HUES6 (cell line): ENCODE results near the gene TBC1D19.
"Not testable (repeated sequence)": the region's sequence is repeated elsewhere in the genome, so short reads cannot be mapped to it uniquely, and the experiment has no call there.

Experiments used
- H3K27ac ChIP-seq: 2 replicates; pipeline ENCODE4 v1.7.0; 2013; ENCODE audit warnings: low read depth, mild to moderate bottlenecking, low read length, inconsistent platforms
- H3K27me3 ChIP-seq: 2 replicates; pipeline ENCODE4 v1.6.1; 2013; ENCODE audit warnings: low read length; ENCODE audit not compliant: control insufficient read depth, insufficient read depth
- H3K36me3 ChIP-seq: 2 replicates; pipeline ENCODE4 v1.6.1; 2013; ENCODE audit warnings: low read length; ENCODE audit not compliant: control insufficient read depth, insufficient read depth
- H3K4me1 ChIP-seq: 2 replicates; pipeline ENCODE4 v1.6.1; 2013; ENCODE audit warnings: low read length; ENCODE audit not compliant: control insufficient read depth, insufficient read depth
- H3K4me3 ChIP-seq: 2 replicates; pipeline ENCODE4 v1.5.1; 2013; ENCODE audit warnings: low read depth, low read length
- H3K9ac ChIP-seq: one replicate; pipeline ENCODE4 v1.6.1; 2013; ENCODE audit warnings: mild to moderate bottlenecking, low read length
- H3K9me3 ChIP-seq: 2 replicates; pipeline ENCODE4 v1.6.1; 2013; ENCODE audit warnings: low read depth, low read length; ENCODE audit not compliant: control insufficient read depth, insufficient read depth

Gene TBC1D19

GRCh38 chr4:26576231-26576739 is 7.6 kb upstream of the TBC1D19 start:
- no peak overlapping the region for H3K4me3 ChIP-seq
- no peaks in the 10 kb centered on the region for H3K36me3 ChIP-seq
- H3K9me3 ChIP-seq, result no peaks in the 10 kb centered on the region
- H3K27ac ChIP-seq, result no peak overlapping the region
- H3K4me1 ChIP-seq, result peaks cover 5% of the 10 kb centered on the region
- no peak overlapping the region for H3K9ac ChIP-seq
- H3K27me3 ChIP-seq, result no peaks in the 10 kb centered on the region; the same call in 1 of the 2 replicates

GRCh38 chr4:26577066-26577465 is 6.8 kb upstream of the TBC1D19 start:
- Histone ChIP-seq H3K36me3 (no peaks in the 10 kb centered on the region), H3K4me3 (no peak overlapping the region), H3K9me3 (no peaks in the 10 kb centered on the region), H3K27me3 (no peaks in the 10 kb centered on the region), H3K4me1 (peaks cover 5% of the 10 kb centered on the region), H3K9ac (no peak overlapping the region), H3K27ac (no peak overlapping the region)

- no peaks in the 10 kb centered on the region for H3K9me3 ChIP-seq
- H3K27ac ChIP-seq, result no peak overlapping the region
- no peaks in the 10 kb centered on the region for H3K36me3 ChIP-seq
- no peaks in the 10 kb centered on the region for H3K27me3 ChIP-seq
- H3K9ac ChIP-seq, result no peak overlapping the region
- peaks cover 5% of the 10 kb centered on the region for H3K4me1 ChIP-seq
- no peak overlapping the region for H3K4me3 ChIP-seq
These were observed 4.7 kb upstream of the TBC1D19 start for GRCh38 chr4:26579169-26579568.

DNA sequence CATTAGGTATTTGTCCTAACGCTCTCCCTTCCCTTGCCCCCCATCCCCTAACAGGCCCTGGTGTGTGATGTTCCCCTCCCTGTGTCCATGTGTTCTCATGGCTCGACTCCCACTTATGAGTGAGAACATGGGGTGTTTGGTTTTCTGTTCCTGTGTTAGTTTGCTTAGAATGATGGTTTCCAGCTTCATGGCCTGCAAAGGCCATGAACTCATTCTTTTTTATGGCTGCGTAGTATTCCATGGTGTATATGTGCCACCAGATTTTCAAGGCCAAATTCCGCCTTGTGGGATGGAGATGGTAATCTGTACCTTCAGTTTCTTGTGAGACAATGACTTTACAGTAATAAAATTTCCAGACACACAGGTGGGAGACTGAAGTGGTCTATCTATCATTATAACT is 2.5 kb upstream of the TBC1D19 start:
- not testable (repeated sequence) for H3K27ac ChIP-seq, H3K4me3 ChIP-seq, H3K36me3 ChIP-seq, H3K9me3 ChIP-seq, H3K27me3 ChIP-seq, H3K9ac ChIP-seq, H3K4me1 ChIP-seq

- Histone ChIP-seq H3K9ac (peak overlapping the region; percentile 41), H3K4me3 (peak overlapping the region; percentile 95), H3K9me3 (no peaks in the 10 kb centered on the region), H3K27me3 (no peaks in the 10 kb centered on the region), H3K36me3 (no peaks in the 10 kb centered on the region), H3K27ac (no peak overlapping the region; the same call in 1 of the 2 replicates), H3K4me1 (no peaks in the 10 kb centered on the region)
These were observed 383 bp upstream of the TBC1D19 start for GRCh38 chr4:26583538-26583864.

- no peaks in the 10 kb centered on the region for H3K36me3 ChIP-seq
- H3K9ac ChIP-seq, result peak overlapping the region; percentile 53
- no peaks in the 10 kb centered on the region; the same call in 1 of the 2 replicates for H3K4me1 ChIP-seq
- no peaks in the 10 kb centered on the region for H3K9me3 ChIP-seq
- no peaks in the 10 kb centered on the region for H3K27me3 ChIP-seq
- H3K27ac ChIP-seq, result no peak overlapping the region
- peak overlapping the region; percentile 95 for H3K4me3 ChIP-seq
These were observed 841 bp downstream of the TBC1D19 start for GRCh38 chr4:26584725-26585124.

DNA sequence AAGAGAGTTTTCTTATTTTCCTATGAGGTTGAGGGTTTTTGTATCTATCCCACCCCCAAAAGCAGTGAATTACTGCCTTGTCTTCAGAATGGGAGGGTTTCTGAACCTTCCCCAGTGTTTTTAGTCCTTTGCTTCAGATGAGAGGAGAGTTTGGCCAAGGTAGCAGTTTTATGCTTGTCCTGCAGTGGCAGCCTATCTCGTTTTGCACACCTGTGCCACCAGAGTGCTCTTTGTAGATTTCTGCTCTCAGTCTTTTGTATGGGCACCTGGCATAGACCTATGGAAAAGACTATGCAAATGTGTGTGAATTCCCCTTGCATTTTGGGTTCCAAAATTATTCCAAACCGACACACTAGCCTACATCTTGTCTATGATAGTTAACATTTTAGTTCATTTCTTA is 5.8 kb downstream of the TBC1D19 start:
- no peaks in the 10 kb centered on the region for H3K36me3 ChIP-seq
- H3K27me3 ChIP-seq, result no peaks in the 10 kb centered on the region
- no peaks in the 10 kb centered on the region for H3K9me3 ChIP-seq
- H3K4me3 ChIP-seq, result no peak overlapping the region
- no peak overlapping the region for H3K9ac ChIP-seq
- H3K4me1 ChIP-seq, result no peaks in the 10 kb centered on the region; the same call in 1 of the 2 replicates
- no peak overlapping the region for H3K27ac ChIP-seq

DNA sequence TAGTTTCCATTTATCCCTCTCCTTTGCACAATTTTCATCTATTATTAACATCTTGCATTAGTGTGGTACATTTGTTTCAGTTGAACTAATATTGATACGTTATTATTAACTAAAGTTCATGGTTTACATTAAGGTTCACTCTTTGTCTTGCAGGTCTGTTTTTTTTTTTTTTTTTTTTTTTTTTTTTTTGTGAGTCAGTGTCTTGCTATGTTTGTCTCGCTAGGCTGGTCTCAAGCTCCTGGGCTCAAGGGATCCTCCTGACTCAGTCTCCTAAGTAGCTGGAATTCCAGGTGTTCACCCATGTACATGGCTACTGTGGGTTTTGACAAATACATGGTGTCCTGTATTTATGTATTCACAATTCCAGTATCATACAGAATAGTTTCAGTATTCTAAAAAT is 6.8 kb downstream of the TBC1D19 start:
- H3K27me3 ChIP-seq, result no peaks in the 10 kb centered on the region
- H3K27ac ChIP-seq, result no peak overlapping the region
- no peaks in the 10 kb centered on the region for H3K9me3 ChIP-seq
- H3K9ac ChIP-seq, result no peak overlapping the region
- H3K4me1 ChIP-seq, result no peaks in the 10 kb centered on the region; the same call in 1 of the 2 replicates
- H3K4me3 ChIP-seq, result no peak overlapping the region
- no peaks in the 10 kb centered on the region for H3K36me3 ChIP-seq

- H3K4me1 ChIP-seq, H3K4me3 ChIP-seq, H3K9me3 ChIP-seq, H3K36me3 ChIP-seq, H3K9ac ChIP-seq, H3K27ac ChIP-seq, H3K27me3 ChIP-seq: not testable (repeated sequence)
These were observed 9.7 kb downstream of the TBC1D19 start for GRCh38 chr4:26593557-26593956.

DNA sequence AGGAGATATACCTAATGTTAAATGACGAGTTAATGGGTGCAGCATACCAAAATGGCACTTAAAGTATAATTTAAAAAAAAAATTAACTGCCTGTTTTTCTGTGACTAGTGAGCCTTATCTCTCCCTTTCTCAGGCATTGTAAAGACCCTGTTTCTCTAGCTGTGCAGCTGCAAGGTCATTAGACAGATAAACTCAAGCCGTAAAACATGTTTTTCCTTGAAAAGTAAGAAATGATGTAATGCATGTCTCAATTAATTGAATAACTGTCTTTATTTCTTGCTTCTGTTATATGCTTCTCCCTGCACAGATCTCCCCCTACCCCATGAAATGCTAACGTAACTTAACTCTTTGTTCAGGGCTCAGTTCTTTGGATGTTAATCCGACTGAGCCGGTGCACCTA is 10.5 kb downstream of the TBC1D19 start:
- H3K4me3 ChIP-seq, result no peak overlapping the region
- no peaks in the 10 kb centered on the region; the same call in 1 of the 2 replicates for H3K4me1 ChIP-seq
- no peak overlapping the region for H3K9ac ChIP-seq
- no peaks in the 10 kb centered on the region for H3K27me3 ChIP-seq
- no peak overlapping the region for H3K27ac ChIP-seq
- H3K9me3 ChIP-seq, result no peaks in the 10 kb centered on the region
- no peaks in the 10 kb centered on the region for H3K36me3 ChIP-seq

- no peak overlapping the region for H3K9ac ChIP-seq
- no peaks in the 10 kb centered on the region; the same call in 1 of the 2 replicates for H3K4me1 ChIP-seq
- H3K4me3 ChIP-seq, result no peak overlapping the region
- no peaks in the 10 kb centered on the region for H3K9me3 ChIP-seq
- H3K27me3 ChIP-seq, result no peaks in the 10 kb centered on the region
- no peaks in the 10 kb centered on the region for H3K36me3 ChIP-seq
- H3K27ac ChIP-seq, result no peak overlapping the region
These were observed 10.9 kb downstream of the TBC1D19 start for GRCh38 chr4:26594778-26595177.

- Histone ChIP-seq H3K27ac (no peak overlapping the region), H3K36me3 (no peaks in the 10 kb centered on the region), H3K9me3 (no peaks in the 10 kb centered on the region)
These were observed 13.0 kb downstream of the TBC1D19 start for GRCh38 chr4:26596843-26597242.

More at GRCh38 chr4:26596843-26597242, 13.0 kb downstream of the TBC1D19 start:
- Histone ChIP-seq H3K4me1 (no peaks in the 10 kb centered on the region), H3K4me3 (no peak overlapping the region), H3K9ac (no peak overlapping the region), H3K27me3 (no peaks in the 10 kb centered on the region)
